IPS-18c (cell line): ENCODE measurements around the gene NMNAT3.

Source experiments
- H3K4me3 ChIP-seq: 2 replicates; pipeline ENCODE4 v1.7.0; 2013; ENCODE audit warnings: low read depth, mild to moderate bottlenecking, low read length, moderate library complexity; ENCODE audit not compliant: insufficient read depth
- H3K9me3 ChIP-seq: one replicate; pipeline ENCODE4 v1.6.1; 2013; ENCODE audit warnings: mild to moderate bottlenecking, low read length, moderate library complexity; ENCODE audit not compliant: control insufficient read depth, insufficient read depth

The NMNAT3 gene

DNA sequence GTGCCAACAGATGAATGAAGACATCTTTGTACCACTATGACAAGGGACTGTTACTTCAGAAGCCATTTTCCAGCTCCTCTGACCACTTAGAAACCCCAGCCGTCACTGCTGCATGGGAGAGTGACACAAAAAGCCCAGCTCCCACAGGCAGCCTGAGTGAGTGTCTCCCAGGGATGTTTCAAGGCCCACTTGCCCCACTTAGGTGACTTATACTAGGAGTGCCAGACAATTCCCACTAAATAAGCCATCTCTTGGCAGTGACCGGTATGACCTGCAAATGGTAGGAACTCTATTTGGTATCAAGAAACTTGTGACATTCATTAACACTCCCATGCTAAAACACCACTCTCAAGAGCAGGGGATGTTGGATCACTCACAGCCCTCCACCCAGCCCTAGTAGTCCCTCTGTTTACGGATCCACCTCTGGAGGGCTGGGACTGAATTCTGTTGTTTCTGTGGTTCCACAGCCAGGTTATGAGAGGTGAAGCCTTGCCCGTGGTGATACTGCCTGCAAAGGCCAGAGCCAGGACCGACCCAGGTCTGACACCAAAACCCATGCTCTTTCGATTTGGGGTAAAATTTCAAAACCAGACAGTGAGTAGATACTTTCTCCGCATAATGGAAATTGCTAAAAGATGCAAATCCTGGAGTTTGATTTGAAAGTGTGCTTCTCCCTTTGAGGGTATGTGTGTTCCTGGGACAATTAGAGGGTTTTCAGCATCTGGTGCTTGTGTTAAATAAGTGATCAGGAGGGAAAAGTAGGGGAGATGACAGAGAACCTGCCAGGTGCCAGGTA is 152.7 kb downstream of the NMNAT3 start:
- no peak overlapping the region for H3K4me3 ChIP-seq
- no peaks in the 10 kb centered on the region for H3K9me3 ChIP-seq

- no peaks in the 10 kb centered on the region for H3K9me3 ChIP-seq
- no peak overlapping the region for H3K4me3 ChIP-seq
Observed at GRCh38 chr3:139523718-139524117, 154.1 kb downstream of the NMNAT3 start.

DNA sequence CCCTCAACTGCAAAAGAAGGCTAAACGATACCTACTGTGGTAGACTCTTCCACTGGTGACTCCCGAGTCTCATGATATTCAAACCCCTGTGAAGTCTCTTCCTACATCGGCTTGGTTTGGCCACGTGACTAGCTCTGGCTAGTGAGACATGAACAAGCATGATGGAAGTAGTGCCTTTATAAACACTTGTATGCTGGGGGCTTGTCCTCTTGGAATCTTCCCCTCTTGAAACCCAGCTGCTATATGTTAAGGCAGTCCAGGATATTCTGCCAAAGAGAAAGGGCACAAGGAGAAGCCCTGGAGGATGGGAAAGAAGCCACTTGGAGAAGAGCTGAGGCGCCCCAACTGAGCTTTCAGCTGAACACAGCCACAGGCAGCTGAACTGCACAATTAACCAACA is 154.6 kb downstream of the NMNAT3 start:
- Histone ChIP-seq H3K4me3 (no peak overlapping the region), H3K9me3 (no peaks in the 10 kb centered on the region)

GRCh38 chr3:139522421-139522820 is 155.4 kb downstream of the NMNAT3 start:
- H3K4me3 ChIP-seq, result no peak overlapping the region
- no peaks in the 10 kb centered on the region for H3K9me3 ChIP-seq

GRCh38 chr3:139521816-139522215 is 156.0 kb downstream of the NMNAT3 start:
- no peaks in the 10 kb centered on the region for H3K9me3 ChIP-seq
- no peak overlapping the region for H3K4me3 ChIP-seq

DNA sequence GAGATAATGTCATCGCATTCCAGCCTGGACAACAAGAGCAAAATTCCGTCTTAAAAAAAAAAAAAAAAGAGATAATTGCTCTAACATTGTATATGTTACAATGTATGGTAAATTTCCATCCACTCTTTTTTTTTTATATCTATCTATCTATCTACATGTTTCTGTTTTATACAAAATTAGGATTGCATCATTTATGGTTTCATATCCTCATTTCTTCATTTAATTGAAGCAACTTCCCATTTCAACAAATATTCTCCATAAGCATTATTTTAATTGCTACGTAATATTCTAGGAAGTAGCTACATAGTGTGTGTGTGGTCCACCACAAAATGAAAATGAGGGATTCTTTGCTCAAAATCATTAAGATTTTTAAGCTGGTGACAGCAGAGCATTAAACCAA is 156.6 kb downstream of the NMNAT3 start:
- no peak overlapping the region for H3K4me3 ChIP-seq
- no peaks in the 10 kb centered on the region for H3K9me3 ChIP-seq

GRCh38 chr3:139519998-139520737 is 157.6 kb downstream of the NMNAT3 start:
- H3K9me3 ChIP-seq, result no peaks in the 10 kb centered on the region
- H3K4me3 ChIP-seq, result no peak overlapping the region

- Histone ChIP-seq H3K4me3 (no peak overlapping the region), H3K9me3 (no peaks in the 10 kb centered on the region)
Observed at GRCh38 chr3:139518926-139519842, 158.6 kb downstream of the NMNAT3 start.

DNA sequence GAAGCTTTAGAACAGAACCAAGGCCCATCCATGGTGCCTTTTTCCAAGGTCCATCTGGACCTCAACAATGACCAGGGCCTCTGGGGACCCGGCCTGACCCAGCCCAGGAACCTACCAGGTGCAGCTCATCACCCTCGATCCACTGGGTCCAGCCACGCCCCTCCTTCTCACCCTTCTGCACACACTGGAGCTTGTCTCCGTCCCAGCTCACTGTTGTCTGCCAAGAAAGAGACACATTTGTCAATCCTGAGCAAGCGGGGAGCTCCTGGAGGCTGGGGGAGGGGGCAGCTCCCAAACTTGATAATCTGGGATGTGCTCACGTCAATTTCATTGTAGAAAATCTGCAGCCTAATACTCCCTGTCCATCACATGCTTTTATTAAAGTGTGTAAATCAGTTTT is 159.5 kb downstream of the NMNAT3 start:
- H3K9me3 ChIP-seq, result no peaks in the 10 kb centered on the region

DNA sequence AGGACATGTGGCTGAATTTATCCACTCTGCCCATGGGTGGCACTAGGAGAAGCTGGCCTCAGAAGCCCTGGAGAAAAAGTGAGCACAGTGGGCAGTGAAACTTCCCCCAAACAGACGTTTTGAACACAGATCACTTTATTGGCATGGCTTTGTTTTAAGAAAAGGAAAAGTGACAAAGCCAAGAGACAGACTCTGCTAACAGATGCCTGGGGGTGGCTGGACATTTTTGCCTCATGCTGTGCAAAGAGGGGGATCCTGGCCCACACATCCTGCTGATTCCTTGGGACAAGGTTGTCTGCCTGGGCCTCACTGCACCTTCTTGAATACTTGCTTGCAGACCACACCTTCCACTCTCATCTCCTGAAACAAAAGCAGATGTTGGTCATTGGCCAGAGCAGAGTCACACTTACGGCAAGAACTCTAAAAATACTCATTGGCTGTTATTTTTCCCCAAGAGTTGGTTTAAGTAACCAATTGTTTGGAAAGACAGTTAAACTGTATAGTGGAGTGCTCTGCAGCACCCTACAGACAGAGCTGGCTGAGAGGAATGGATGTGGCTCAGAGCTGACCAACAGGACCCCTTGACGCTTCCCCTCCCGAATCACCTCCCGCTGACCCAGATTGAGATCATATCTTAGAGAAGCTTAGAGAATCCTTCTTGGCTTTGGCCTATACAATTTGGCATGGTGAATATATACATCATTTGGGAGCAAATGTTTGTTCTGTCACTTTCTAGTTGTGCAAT is 160.3 kb downstream of the NMNAT3 start:
- Histone ChIP-seq H3K9me3 (no peaks in the 10 kb centered on the region), H3K4me3 (no peak overlapping the region)

More for the DNA sequence above, 159.5 kb downstream of the NMNAT3 start:
- H3K4me3 ChIP-seq, result no peak overlapping the region

DNA sequence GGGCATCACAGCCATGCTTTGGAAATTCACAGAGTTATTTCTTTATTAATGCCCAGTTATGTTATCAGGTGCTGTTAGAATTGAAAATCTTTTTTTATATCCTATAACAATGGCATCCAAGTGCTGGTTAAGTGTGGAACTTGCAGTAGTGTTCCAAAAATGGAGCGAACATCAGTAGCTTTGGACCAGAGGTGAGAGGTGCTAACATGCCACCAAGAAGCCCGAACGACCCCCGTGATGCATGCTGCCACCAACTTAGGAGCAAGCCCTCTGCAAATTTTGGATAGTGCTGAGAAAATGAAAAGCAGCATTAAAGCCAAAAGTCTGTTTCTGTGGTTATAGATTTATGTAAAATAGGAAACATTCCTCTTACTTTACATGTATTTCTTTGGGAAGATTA is 163.0 kb downstream of the NMNAT3 start:
- Histone ChIP-seq H3K9me3 (no peaks in the 10 kb centered on the region), H3K4me3 (no peak overlapping the region)
